ENCODE measurements around the gene SLC7A1.

DNA sequence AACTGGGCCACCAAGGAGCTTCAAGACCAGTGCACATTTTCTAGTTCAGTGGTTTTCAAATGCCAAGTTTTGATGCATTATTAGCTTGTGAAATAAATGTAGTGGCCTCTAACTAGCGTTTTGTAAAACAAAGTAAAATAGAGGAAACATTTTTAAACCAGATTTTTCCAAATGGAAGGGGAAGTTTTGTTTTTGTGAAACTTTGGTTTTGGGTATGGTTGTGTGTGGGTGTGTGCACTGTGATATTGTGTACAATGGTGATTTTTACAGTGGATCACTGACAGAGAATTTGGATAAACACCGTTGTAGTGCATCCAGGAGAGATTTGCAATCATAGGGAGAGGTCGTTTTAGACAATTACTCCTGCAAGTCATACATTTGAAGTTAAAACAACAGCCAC, 108.9 kb downstream of the SLC7A1 start:
- TF ChIP-seq, protein P1, sequence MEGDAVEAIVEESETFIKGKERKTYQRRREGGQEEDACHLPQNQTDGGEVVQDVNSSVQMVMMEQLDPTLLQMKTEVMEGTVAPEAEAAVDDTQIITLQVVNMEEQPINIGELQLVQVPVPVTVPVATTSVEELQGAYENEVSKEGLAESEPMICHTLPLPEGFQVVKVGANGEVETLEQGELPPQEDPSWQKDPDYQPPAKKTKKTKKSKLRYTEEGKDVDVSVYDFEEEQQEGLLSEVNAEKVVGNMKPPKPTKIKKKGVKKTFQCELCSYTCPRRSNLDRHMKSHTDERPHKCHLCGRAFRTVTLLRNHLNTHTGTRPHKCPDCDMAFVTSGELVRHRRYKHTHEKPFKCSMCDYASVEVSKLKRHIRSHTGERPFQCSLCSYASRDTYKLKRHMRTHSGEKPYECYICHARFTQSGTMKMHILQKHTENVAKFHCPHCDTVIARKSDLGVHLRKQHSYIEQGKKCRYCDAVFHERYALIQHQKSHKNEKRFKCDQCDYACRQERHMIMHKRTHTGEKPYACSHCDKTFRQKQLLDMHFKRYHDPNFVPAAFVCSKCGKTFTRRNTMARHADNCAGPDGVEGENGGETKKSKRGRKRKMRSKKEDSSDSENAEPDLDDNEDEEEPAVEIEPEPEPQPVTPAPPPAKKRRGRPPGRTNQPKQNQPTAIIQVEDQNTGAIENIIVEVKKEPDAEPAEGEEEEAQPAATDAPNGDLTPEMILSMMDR (IDR thresholded peaks at IDR 0.05), result no peak
- TF ChIP-seq POLR2A (IDR thresholded peaks at IDR 0.05) (no peak), POLR2AphosphoS5 (IDR thresholded peaks at IDR 0.05) (no peak)
